Uterus (tissue), 4 donors: ENCODE results near the gene RAPGEF3. TPM values are rescaled to one million over a fixed set of nuclear protein-coding genes. Genes with fewer than 3 reads are reported as not detected.

Experiments used
- DNase-seq, 2 donors: peaks; one replicate each; pipeline ENCODE4 v3.0.0-alpha.2; 2019 to 2020
- H3K27ac ChIP-seq, 2 donors: fragments of 200-600 bp; sonication (generic); 1 replicate in 1 of 2; 2 replicates in 1 of 2; pipeline ENCODE4 v1.5.1; 2016 to 2018
- H3K27me3 ChIP-seq, 2 donors: fragments of 200-600 bp; sonication (generic); one replicate each; pipeline ENCODE4 v1.5.1; 2018 to 2019; ENCODE audit warnings: control low read depth in 1 of 2
- H3K36me3 ChIP-seq, 2 donors: fragments of 200-600 bp; sonication (generic); one replicate each; pipeline ENCODE4 v1.5.1; 2019; ENCODE audit warnings: control low read depth in 1 of 2
- H3K4me1 ChIP-seq, 2 donors: fragments of 200-600 bp; sonication (generic); one replicate each; pipeline ENCODE4 v1.5.1; 2018 to 2019; ENCODE audit warnings: control low read depth in 1 of 2
- H3K4me3 ChIP-seq, 2 donors: fragments of 200-600 bp; sonication (generic); 1 replicate in 1 of 2; 2 replicates in 1 of 2; pipeline ENCODE4 v1.5.1; 2018 to 2019; ENCODE audit warnings: mild to moderate bottlenecking in 1 of 2
- H3K9me3 ChIP-seq, 2 donors: fragments of 200-600 bp; sonication (generic); one replicate each; pipeline ENCODE4 v1.5.1; 2019; ENCODE audit warnings: control low read depth in 1 of 2
- CTCF ChIP-seq, 4 experiments: fragments of 200-600 bp in 2 of 4; fragments of 450-650 bp in 2 of 4; sonication (generic) in 2 of 4; IDR thresholded peaks; one replicate each; pipeline ENCODE4 v1.5.1; 2016 to 2019; ENCODE audit warnings: antibody characterized with exemption in 4 of 4, mild to moderate bottlenecking in 2 of 4, moderate library complexity in 1 of 4
- POLR2A ChIP-seq, 2 donors: fragments of 450-650 bp; IDR thresholded peaks; one replicate each; pipeline ENCODE4 v1.6.1; 2016; ENCODE audit warnings: antibody characterized with exemption in 2 of 2, mild to moderate bottlenecking in 1 of 2, moderate library complexity in 1 of 2
- intact Hi-C: fragments of 100-400 bp; cut with DNase I; formaldehyde crosslinking; loops from one replicate; pipeline ENCODE4 v1.15.1; 2023; ENCODE audit warnings: low total_unique reads
- total RNA-seq, 4 donors: library from RNA; depleted of rRNA in 3 of 4; stranded (reverse); fragments of >200 nt in 3 of 4; gene quantifications; one replicate each; pipeline versions ENCODE4 v1.1.0 to v1.2.4, GENCODE V29; 2014 to 2023
- donor health status: DM: yes; HTN: yes; CAD: no.

RAPGEF3 gene
- total RNA-seq, 4 donors from 2014 or later: 13.5 to 105 (median 48.7) TPM

- no peak for DNase-seq
- no peaks in the 10 kb centered on the region for H3K27me3 ChIP-seq
- H3K4me1 ChIP-seq: no peaks in the 10 kb centered on the region
- no peak overlapping the region for H3K4me3 ChIP-seq
- TF ChIP-seq CTCF (IDR thresholded peaks at IDR 0.05) (no peak), POLR2A (IDR thresholded peaks at IDR 0.05) (no peak)
- intact Hi-C loops: no loop called here
- H3K27ac ChIP-seq: no peak overlapping the region
- H3K9me3 ChIP-seq: no peaks in the 10 kb centered on the region
- no peaks in the 10 kb centered on the region for H3K36me3 ChIP-seq
These were observed 60.6 kb downstream of the RAPGEF3 start for GRCh38 chr12:47698055-47698454.

- H3K4me1 ChIP-seq: no peaks in the 10 kb centered on the region
- H3K27me3 ChIP-seq: no peaks in the 10 kb centered on the region
- no peak overlapping the region for H3K27ac ChIP-seq
- H3K9me3 ChIP-seq: no peaks in the 10 kb centered on the region
- no peak overlapping the region for H3K4me3 ChIP-seq
- intact Hi-C loops: loop anchor here (5.0 kb wide), 1 partner anchor 657 kb away; no protein-coding TSS in a partner anchor
- no peak for DNase-seq
- TF ChIP-seq CTCF (IDR thresholded peaks at IDR 0.05) (no peak), POLR2A (IDR thresholded peaks at IDR 0.05) (no peak)
- no peaks in the 10 kb centered on the region for H3K36me3 ChIP-seq
These were observed 69.5 kb downstream of the RAPGEF3 start for GRCh38 chr12:47689215-47689614.

GRCh38 chr12:47687636-47688035, 71.0 kb downstream of the RAPGEF3 start:
- Histone ChIP-seq H3K36me3 (no peaks in the 10 kb centered on the region), H3K4me1 (no peaks in the 10 kb centered on the region), H3K9me3 (no peaks in the 10 kb centered on the region), H3K27me3 (no peaks in the 10 kb centered on the region), H3K27ac (no peak overlapping the region), H3K4me3 (no peak overlapping the region)
- DNase-seq: no peak
- TF ChIP-seq POLR2A (IDR thresholded peaks at IDR 0.05) (no peak), CTCF (IDR thresholded peaks at IDR 0.05) (no peak)
- intact Hi-C loops: loop anchor here (5.0 kb wide), 1 partner anchor 655 kb away; no protein-coding TSS in a partner anchor

- Histone ChIP-seq H3K36me3 (no peaks in the 10 kb centered on the region), H3K9me3 (no peaks in the 10 kb centered on the region), H3K4me3 (no peak overlapping the region), H3K27ac (no peak overlapping the region), H3K4me1 (no peaks in the 10 kb centered on the region), H3K27me3 (no peaks in the 10 kb centered on the region)
- intact Hi-C loops: loop anchor here (5.0 kb wide), 1 partner anchor 654 kb away; no protein-coding TSS in a partner anchor
- DNase-seq: no peak
- TF ChIP-seq CTCF (IDR thresholded peaks at IDR 0.05) (peak; percentile 52 to 61 (median 54)), POLR2A (IDR thresholded peaks at IDR 0.05) (no peak)
These were observed 71.9 kb downstream of the RAPGEF3 start for GRCh38 chr12:47686645-47687240.

Other genes starting within 250 kb of the RAPGEF3 start
- gene RPAP3, start 52.9 kb downstream of the RAPGEF3 start, total RNA-seq: 10 to 100 TPM; 16.8 to 33.6 (median 22.2) TPM
- gene ENDOU, start 33.4 kb downstream of the RAPGEF3 start, total RNA-seq: under 1 TPM in 2 of 4 donors, not detected in 2; 0.28 to 0.64 TPM
- 10 to 100 TPM in 3 of 4 donors, 1 to 10 TPM in 1; 1.3 to 50.5 (median 15.4) TPM for gene SLC48A1, start 14.4 kb upstream of the RAPGEF3 start, total RNA-seq
- 100 to 1,000 TPM in 1 of 4 donors, 10 to 100 TPM in 3; 33.0 to 191 (median 42.5) TPM for gene HDAC7, start 61.0 kb upstream of the RAPGEF3 start, total RNA-seq
- gene VDR, start 146.1 kb upstream of the RAPGEF3 start, total RNA-seq: 1 to 10 TPM in 1 of 4 donors, under 1 TPM in 3; 0.26 to 2.0 (median 0.49) TPM
- 100 to 1,000 TPM in 1 of 4 donors, 10 to 100 TPM in 3; 54.9 to 157 (median 77.6) TPM for gene TMEM106C, start 204.7 kb upstream of the RAPGEF3 start, total RNA-seq
- gene COL2A1, start 245.6 kb upstream of the RAPGEF3 start, total RNA-seq: 1 to 10 TPM in 1 of 4 donors, under 1 TPM in 1, not detected in 2; 0.15 to 1.9 TPM